GM21515 (cell line): ENCODE results near the gene ZNF618.

ENCODE experiments used
- ATAC-seq: cut with Tn5 transposase; IDR thresholded peaks from one replicate; pipeline ENCODE4 v1.9.1; 2021; ENCODE audit not compliant: unreplicated experiment

ZNF618 gene

GRCh38 chr9:113953531-113953930 is 77.4 kb downstream of the ZNF618 start:
- ATAC-seq: no peak

GRCh38 chr9:113954591-113954990 is 78.5 kb downstream of the ZNF618 start:
- no peak for ATAC-seq

- no peak for ATAC-seq
Observed at GRCh38 chr9:113955076-113955752, 79.1 kb downstream of the ZNF618 start.

- no peak for ATAC-seq
Observed at GRCh38 chr9:113956901-113957300, 80.8 kb downstream of the ZNF618 start.

GRCh38 chr9:113957351-113957750 is 81.2 kb downstream of the ZNF618 start:
- no peak for ATAC-seq

GRCh38 chr9:113957821-113958341 is 81.8 kb downstream of the ZNF618 start:
- no peak for ATAC-seq

- no peak for ATAC-seq
Observed at GRCh38 chr9:113958556-113958955, 82.4 kb downstream of the ZNF618 start.

- ATAC-seq: no peak
Observed at GRCh38 chr9:113960768-113961167, 84.7 kb downstream of the ZNF618 start.

- no peak for ATAC-seq
Observed at GRCh38 chr9:113962396-113962795, 86.3 kb downstream of the ZNF618 start.

GRCh38 chr9:113963017-113963620 is 87.0 kb downstream of the ZNF618 start:
- peak; percentile 62 for ATAC-seq

- ATAC-seq: no peak
Observed at GRCh38 chr9:113963696-113964494, 87.8 kb downstream of the ZNF618 start.

- ATAC-seq: no peak
Observed at GRCh38 chr9:113964495-113965170, 88.5 kb downstream of the ZNF618 start.

- ATAC-seq: no peak
Observed at GRCh38 chr9:113966394-113966793, 90.3 kb downstream of the ZNF618 start.

GRCh38 chr9:113967380-113967779 is 91.3 kb downstream of the ZNF618 start:
- ATAC-seq: no peak

- no peak for ATAC-seq
Observed at GRCh38 chr9:113969343-113969742, 93.2 kb downstream of the ZNF618 start.

GRCh38 chr9:113973226-113973625 is 97.1 kb downstream of the ZNF618 start:
- ATAC-seq: no peak

GRCh38 chr9:113973963-113974413 is 97.9 kb downstream of the ZNF618 start:
- no peak for ATAC-seq

- ATAC-seq: no peak
Observed at GRCh38 chr9:113976915-113977314, 100.8 kb downstream of the ZNF618 start.

GRCh38 chr9:113978725-113979342 is 102.7 kb downstream of the ZNF618 start:
- ATAC-seq: no peak

- ATAC-seq: no peak
Observed at GRCh38 chr9:113979343-113980127, 103.4 kb downstream of the ZNF618 start.
